HG03558 (cell line): Measurements from ENCODE around the gene ZNF683.

ENCODE experiments used
- ATAC-seq: cut with Tn5 transposase; IDR thresholded peaks from one replicate; pipeline ENCODE4 v1.9.1; 2021; ENCODE audit warnings: moderate number of reproducible peaks; ENCODE audit not compliant: unreplicated experiment; ENCODE audit errors: extremely low read depth

Gene ZNF683

DNA sequence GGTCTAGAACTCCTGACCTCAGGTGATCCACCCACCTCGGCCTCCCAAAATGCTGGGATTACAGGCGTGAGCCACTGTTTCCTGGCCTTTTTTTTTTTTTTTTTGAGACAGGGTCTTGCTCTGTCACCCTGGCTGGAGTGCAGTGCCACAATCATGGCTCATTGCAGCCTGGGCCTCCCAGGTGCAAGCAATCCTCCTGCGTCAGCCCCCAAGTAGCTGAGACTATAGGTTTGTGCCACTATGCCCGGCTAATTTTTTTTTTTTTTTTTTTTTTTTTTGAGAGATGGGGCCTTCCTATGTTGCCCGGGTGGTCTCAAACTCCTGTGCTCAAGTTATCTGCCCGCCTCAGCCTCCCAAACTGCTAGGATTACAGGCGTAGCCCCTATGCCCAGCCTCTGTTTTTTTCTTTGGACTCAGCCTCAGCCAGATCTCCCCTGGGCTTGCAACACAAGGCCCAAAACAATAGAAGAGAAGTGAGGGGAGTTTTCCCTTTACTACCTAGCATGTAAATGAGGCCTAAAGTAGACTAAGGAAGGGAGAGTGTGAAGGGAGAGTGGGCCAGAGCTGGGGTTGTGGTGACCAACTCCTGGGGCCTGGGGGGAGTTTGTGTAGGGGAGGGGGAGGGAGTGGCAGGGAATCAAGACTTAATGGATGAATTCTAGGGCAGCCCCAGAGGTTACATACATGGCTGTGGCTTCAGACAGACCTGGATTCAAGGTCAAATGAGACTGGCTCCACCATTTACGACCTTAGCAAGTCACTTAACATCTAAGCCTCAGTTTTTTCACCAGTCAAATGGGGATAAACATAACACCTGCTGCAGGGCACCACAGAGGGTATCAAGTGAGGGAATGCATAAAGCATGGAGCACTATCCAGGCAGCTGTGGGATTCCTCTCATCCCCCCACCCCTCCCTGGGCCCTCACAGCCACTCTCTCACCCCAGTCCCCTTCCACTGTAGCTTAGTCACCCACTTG lies 56.4 kb downstream of the ZNF683 start:
- no peak for ATAC-seq

DNA sequence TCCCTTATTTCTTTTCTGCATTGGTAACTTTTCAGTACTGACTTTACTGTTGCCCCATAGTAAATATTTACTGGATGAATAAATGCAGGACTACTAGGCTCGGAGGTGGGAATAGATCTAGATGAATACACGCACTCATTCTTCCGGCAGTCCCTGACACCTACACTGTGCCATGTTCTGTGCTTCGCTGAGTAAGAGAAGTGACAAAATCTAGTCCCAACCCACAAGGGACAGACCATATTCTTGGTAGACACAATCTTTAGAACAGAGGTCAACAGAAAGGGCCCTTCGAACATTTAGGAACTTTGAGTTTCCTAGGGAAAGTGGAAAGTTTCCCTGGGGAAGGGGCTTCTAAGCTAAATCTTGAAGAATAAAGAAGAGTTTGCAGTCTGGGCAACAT lies 58.0 kb downstream of the ZNF683 start:
- no peak for ATAC-seq
